Fibroblast of the aortic adventitia (primary cell): Measurements from ENCODE around the gene ASB13. TPM values are rescaled to one million over a fixed set of nuclear protein-coding genes. Genes with fewer than 3 reads are reported as not detected.

ENCODE experiments used
- DNase-seq: peaks from one replicate; pipeline ENCODE4 v3.0.0-alpha.2; 2010; ENCODE audit warnings: low read depth
- H3K4me3 ChIP-seq: 2 replicates; pipeline ENCODE4 v1.5.1; 2011; ENCODE audit warnings: low read depth, mild to moderate bottlenecking, control low read depth, low read length, moderate library complexity
- CTCF ChIP-seq: IDR thresholded peaks from 2 replicates; pipeline ENCODE4 v1.5.1; 2011; ENCODE audit warnings: mild to moderate bottlenecking, low read length, control low read depth, inconsistent platforms; ENCODE audit not compliant: insufficient read depth
- total RNA-seq: library from RNA; depleted of rRNA; stranded (reverse); fragments of >200 nt; gene quantifications from 2 replicates; pipeline ENCODE4 v1.2.3, GENCODE V29; 2012; ENCODE audit warnings: low replicate concordance

ASB13 gene
- total RNA-seq, 1 donor, result 8.4 TPM

DNA sequence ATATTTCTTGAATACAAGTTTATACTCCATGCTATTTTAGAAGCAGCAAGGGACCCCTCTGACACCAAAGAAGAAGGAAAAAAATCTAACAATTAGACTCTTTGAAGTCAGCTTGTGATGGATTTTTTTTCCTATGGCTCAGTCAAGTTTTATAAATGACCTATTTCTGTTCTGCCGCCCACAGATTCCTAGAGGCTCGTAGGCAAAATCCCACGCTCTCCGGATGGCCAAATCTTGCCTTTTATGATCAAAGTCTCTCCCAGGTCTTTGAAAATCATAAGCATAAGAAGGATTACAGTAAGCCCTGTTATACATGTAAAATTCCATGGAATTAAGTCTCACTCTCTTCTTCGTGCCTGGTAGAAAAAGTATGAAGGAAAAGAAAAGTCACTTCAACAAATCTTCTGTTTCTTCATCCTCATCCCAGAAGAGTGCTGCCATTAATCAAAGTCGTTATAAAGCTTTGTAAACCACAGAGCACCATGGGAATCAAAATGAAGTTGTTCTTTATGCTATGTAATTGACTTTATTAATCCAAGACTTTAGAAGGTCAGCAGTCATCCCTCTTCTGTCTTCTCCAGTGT lies 33.1 kb downstream of the ASB13 start:
- no peak for DNase-seq

GRCh38 chr10:5632446-5632845 lies 33.9 kb downstream of the ASB13 start:
- H3K4me3 ChIP-seq, result no peak overlapping the region
- no peak for DNase-seq
- TF ChIP-seq CTCF, result no peak

More for the DNA sequence above, 33.1 kb downstream of the ASB13 start:
- no peak overlapping the region for H3K4me3 ChIP-seq
- TF ChIP-seq CTCF, result no peak

DNA sequence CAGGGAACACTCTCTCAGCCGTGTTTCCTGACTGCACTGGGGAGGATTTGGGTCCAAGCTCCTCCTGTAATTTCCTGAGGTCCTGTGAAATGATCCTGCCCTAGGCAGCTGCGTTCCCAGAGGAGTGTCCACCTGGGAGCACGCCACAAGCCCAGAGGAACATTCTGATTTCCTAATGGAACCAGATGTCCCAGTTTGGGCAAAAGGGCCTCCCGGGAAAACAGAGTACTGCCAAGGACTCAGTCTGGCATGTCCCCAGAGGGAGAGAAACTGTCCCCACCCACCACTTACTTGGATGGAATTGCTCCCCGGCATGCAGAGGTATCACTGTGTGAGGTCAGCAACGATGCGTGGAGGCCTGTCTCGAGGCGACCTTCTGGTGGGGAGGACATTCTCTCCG lies 34.5 kb downstream of the ASB13 start:
- no peak overlapping the region for H3K4me3 ChIP-seq
- no peak for DNase-seq
- no peak for TF ChIP-seq CTCF

DNA sequence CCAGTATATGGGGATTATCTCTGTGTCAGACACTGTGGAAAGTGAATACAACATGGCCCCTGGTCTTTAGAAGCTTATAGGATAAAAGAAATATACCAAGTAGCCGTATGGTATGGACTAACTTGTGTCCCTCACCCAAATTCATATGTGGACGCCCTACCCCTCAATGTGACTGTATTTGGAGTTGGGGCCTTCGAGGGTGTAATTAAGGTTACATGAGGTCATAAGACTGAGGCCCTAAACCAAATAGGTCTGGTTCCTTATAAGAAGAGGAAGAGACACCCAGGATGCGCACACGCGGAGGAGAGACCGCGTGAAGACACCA lies 36.3 kb downstream of the ASB13 start:
- TF ChIP-seq CTCF, result no peak
- DNase-seq, result no peak
- H3K4me3 ChIP-seq, result no peak overlapping the region

DNA sequence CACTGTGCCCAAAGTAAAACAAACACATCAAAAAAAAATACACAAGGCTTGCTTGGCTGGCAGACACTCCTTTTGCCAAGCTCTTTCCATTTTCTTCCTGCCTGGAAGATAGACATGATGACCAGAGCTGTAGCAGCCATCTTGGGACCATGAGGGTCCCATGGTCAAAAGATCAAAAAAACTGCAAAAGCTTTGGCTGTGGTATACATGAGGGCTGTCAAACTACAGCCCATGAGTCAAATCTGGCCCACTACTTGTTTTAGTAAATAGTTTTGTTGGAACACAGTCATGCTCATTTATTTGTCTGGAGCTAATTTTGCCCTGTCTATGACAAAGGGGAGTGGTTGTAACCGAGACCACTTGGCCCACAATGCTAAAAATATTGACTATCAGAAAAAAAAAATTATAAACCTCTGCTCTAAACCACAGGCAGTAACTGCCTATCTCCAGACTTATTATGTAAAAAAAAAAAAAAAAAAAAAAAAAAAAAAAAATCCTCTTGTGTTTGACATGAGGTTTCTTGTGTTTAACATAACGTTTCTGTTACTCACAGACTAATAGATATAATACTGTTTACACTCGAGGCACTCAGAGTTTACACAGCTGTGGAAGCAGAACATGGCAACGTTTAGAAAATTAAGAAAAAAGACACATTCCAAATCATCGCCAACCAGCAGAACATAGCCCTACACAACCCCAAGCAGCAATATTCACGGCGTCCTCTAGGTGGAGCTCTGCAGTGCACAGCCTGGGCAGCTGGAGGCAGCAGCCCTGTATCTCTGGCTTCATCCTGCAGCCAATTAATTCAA lies 36.9 kb downstream of the ASB13 start:
- peak overlapping the region; percentile 62 for H3K4me3 ChIP-seq
- TF ChIP-seq CTCF, result peak; percentile 100
- DNase-seq, result peak; percentile 89

GRCh38 chr10:5628451-5629302 lies 37.7 kb downstream of the ASB13 start:
- H3K4me3 ChIP-seq, result peak overlapping the region; percentile 62
- peak; percentile 83 for DNase-seq
- no peak for TF ChIP-seq CTCF
